Stimulated activated CD4-positive, alpha-beta T cell treated with anti-CD3 and anti-CD28 coated beads, Interleukin-1b, Interleukin-23, amount 100 ng/mL, for 24 hours (primary cell): ENCODE data around the gene NFATC3.
"Not testable (repeated sequence)": the region's sequence is repeated elsewhere in the genome, so short reads cannot be mapped to it uniquely, and the experiment has no call there.

Source experiments
- DNase-seq, 4 experiments: peaks; one replicate each; pipeline ENCODE4 v3.0.0-alpha.2; 2020; ENCODE audit warnings: low read depth in 4 of 4, low spot score in 1 of 4

NFATC3 gene

DNA sequence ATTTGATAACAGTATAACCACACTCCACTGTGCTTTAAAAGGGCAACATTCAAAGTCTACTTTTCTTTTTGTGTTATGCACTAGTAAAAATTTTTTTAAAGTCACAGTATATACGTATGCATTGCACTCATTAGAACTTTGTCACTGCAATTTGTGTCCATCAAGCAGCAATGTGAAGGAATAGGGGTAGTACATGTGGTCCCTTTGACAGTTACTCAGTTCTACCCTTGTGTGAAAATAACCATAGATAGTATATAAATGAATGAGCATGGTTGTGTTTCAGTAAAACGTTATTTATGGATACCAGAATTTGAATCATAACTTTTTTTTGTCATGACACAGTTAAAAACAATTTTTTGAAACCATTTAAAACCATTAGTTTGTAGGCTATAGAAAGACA is 30.7 kb downstream of the NFATC3 start:
- no peak for DNase-seq

DNA sequence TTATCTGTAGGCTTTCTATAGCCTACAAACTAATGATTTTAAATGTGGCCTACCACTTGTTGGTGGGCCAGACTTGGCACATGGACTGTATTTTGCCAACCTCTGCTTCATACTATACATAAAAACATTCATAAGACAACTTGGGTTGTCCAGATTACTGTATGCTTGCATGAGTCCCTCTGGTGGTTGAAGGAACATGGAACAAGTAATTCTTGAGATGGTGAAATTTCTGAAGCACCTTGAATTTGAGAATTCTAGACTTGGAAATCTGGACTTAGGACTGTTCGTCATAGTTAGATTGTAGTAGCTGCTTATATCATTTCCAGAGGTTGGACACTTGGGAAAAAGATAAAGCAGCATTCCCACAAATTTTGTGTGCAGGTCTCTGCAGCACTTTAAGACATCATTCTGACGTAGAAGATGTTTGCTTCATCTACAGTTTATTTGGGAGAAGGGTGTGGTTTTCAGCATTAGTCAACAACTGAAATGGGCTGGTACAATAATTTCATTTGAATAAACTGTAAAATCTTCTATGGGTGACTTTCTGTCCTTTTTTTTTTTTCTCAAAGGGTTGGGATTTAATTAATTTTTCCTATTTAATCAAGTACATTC is 31.2 kb downstream of the NFATC3 start:
- no peak for DNase-seq

DNA sequence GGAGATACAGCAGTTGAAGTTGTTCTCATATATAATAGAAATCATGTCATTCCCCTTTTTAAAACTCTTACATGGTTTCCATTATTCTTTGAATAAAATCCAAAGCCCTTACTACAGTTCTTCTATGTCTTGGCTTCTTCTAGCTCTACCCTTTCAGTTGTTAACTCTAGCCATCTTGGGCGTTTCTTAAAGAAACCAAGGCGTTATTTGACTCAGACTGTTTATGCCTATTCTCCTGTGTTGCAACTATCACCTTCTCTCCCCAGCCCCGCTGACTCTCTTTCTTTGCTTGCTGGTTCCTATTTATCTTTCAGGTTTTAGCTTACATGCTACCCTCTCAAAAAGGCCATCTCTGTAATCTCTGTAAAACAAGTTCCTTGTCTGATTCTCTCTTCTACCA is 32.7 kb downstream of the NFATC3 start:
- DNase-seq = no peak

DNA sequence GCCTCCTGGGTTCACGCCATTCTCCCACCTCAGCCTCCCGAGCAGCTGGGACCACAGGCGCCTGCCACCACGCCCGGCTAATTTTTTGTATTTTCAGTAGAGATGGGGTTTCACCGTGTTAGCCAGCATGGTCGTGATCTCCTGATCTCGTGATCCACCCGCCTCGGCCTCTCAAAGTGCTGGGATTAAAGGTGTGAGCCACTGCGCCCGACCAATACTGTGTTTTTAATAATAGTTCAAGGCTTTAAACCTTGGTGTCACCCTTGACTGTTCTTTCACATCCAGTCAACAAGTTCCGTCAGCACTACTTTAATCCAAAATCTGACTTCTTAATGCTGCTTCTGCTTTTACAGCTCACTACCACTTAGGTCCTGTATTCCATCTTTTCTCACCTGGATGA is 33.8 kb downstream of the NFATC3 start:
- not testable (repeated sequence) for DNase-seq

DNA sequence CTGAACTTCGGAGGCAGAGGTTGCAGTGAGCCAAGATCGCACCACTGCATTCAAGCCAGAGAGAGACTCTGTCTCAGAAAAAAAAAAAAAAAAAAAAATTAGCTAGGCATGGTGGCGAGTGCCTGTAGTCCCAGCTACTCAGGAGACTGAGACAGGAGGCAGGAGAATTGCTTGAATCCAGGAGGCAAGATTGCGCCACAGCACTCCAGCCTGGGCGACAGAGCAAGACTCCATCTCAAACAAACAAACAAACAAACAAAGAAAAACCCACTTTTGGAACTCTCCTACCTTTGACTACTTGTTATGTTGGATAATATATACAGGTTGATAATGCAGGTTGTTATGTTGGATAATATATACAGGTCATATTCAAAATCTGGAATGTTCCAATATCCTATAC is 35.3 kb downstream of the NFATC3 start:
- not testable (repeated sequence) for DNase-seq

DNA sequence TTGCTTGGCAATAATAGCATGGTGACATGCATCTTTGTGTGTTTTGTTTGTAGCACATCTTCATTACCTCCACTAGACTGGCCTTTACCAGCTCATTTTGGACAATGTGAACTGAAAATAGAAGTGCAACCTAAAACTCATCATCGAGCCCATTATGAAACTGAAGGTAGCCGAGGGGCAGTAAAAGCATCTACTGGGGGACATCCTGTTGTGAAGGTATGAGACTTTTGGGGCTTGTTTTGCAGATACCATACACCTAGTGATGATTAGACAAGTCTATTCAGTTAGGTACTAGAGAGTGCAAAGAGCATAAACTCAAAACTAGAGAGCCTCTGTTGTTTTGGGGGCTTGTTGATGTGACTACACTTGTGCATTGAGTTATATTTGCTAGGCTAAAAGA is 41.2 kb downstream of the NFATC3 start:
- DNase-seq = no peak

DNA sequence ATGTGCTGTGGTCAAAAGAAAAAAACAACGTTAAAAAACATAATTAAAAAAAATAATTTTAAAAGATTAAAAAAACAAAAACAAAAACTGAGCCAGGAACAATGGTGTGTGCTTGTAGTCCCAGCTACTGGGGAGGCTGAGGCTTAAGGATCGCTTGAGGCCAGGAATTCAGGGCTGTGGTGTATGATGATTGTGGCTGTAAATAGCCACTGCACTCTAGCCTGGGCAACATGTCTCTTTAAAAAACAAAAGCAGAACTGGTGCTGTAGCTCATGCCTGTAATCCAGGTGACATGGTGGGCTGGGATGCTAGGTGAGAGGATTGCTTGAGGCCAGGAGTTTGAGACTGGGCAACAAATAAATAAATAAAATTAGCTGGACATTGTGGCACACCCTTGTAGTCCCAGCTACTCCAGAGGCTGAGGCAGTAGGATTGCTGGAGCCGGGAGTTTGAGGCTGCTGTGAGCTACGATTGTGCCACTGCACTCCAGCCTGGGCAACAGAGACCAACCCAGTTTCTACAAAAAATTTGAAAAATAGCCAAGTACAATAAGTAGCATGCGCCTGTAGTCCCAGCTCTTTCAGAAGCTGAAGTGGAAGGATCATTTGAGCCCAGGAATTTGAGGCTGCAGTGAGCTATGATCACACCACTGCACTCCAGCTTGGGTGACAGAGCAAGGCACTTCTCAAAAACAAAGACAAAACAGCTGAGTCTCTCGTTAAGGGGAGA is 43.6 kb downstream of the NFATC3 start:
- no peak for DNase-seq

DNA sequence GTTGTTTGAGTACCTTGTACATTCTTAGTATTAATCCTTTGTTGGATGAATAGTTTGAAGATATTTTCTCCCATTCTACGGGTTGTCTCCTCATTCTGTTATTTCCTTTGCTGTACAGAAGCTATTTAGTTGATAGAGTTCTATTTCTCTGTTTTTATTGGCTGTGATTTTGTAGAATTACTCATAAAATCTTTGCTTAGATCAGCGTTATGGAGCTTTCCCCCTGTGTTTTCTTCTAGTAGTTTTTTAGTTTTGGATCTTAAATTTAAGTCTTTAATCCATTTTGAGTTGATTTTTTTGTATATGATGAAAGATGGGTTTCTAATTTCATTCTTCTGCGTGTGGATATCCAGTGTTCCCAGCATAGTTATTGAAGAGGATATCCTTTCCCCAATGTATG is 45.4 kb downstream of the NFATC3 start:
- DNase-seq = no peak

DNA sequence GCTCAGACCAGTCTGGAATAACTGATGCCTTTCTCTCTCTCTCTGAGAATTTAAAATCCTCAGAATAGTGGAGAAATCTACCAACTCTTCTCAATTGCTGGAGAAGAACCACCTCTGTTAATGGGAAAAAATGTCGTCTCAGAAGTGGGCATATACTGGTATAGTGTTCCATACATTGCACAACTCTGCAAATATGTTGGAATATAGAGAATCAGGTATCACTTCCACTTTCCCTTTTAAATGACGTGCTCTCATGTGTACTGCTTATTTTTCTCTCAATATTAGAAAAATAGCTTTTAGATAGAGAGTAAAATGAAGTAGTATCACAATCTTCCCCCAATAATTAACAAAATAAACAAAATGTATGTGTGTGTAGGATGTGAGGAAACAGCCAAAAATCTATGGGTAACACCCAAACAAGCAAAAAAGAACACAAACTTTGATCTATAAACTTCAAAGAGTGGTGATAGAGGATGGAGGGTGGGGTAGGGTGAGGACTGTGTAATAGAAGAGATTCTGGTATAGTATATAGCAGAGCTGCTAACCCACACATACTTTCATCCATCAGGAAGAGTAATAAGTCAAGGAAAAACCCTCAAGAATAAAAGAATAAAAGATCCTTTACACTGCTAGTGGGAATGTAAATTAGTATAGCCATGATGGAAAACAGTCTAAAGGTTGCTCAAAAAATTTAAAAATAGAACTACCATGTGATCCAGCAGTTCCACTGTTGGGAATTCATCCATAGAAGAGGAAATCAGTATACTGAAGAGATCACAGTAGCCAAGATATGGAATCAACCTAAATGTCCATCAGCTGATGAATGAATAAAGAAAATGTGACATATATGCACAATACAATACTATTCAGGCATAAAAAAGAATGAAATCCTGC is 46.9 kb downstream of the NFATC3 start:
- no peak for DNase-seq

DNA sequence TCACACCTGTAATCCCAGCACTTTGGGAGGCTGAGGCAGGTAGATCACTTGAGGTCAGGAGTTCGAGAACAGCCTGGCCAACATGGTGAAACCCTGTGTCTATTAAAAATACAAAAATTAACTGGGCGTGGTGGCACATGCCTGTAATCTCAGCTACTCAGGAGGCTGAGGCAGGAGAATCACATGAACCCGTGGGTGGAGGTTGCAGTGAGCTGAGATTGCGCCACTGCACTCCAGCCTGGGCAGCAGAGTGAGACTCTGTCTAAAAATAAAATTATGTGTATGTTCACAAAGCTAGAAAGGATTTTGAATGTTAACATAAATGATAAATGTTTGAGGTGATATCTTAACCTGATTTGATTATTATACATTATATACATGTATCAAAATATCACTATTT is 47.8 kb downstream of the NFATC3 start:
- not testable (repeated sequence) for DNase-seq

DNA sequence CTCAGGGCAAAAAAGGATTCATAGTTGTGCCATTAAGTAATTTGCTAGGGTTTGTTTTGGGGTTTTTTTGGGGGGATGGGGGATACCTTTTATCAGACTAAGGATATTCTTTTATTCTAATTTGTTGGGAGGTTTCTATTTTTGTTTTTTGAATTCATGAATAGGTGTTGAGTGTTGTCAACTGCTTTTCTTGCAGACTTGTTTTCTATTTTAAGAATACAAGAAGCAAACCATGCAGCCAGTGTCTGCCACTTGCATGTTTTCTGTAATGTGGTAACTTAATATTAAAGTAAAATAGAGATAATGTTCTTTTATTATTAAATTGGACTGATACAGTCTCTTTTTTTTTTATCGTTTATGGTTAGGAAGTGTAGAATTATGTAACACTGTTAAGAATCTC is 49.5 kb downstream of the NFATC3 start:
- no peak for DNase-seq

DNA sequence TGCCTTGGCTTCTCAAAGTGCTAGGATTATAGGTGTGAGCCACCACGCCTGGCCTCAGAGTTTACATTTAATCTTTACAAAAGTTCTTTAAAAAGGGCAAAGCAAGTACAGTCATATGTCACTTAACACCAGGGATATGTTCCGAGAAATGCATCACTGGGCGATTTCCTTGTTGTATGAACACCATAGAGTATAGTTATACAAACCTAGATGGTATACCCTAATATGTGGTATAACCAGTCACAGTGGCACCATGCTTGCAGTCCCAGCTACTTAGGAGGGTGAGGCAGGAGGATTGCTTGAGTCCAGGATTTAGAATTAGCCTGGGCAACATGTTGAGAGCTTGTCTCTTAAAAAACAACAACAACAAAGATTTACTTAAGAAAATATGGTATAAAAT is 51.3 kb downstream of the NFATC3 start:
- no peak for DNase-seq

DNA sequence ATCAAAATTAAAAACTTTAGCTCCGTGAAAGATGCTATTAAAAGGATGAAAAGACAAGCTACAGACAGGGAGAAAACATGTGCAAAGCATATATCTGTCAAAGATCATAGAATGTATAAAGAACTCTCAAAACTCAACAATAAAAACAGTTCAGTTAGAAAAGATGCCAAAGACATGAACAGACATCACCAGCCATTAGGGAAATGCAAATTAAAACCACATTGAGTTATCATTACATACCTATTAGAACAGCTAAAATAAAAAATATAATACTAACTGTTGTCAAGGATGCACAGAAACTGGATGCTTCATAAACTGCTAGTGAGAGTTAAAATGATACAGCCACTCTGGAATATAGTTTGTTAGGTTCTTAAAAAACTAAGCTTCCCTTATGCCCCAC is 58.8 kb downstream of the NFATC3 start:
- DNase-seq = no peak

DNA sequence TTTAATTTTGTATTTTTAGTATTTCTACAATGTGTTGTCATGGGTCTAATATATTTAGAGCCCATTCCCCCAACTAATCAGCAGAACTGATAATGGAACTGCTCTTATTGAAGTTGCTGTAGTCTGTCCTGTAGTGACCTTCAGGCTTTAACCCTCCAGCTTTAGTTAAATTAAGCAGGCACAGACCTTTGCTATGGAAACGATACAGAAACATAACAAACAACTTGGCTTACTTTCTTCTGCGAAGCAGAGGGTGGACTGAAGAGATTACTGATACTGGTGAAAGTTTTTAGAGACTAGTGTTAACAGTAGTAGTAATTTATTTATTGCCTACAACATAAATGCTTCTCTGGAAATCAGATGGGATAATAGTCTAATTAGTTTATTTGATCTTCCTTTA is 61.4 kb downstream of the NFATC3 start:
- no peak for DNase-seq

DNA sequence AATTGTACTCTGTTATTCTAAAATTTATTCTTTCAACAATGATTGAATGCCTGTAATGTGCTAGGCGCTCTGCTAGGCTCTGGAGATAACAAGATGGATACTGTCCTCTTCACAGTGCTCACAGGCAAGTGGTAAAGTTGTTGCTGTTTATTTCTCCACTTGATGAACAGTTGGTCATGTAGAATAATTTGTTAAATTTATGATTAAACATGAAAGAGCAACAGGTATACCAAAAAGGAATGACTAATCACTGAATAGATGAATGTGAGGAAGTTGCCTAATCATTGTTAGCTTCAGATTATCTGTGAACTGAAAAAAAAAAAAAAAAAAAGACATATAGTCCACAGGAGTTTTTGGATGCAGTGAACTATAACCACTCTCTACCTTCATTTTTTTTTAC is 62.3 kb downstream of the NFATC3 start:
- DNase-seq = no peak

DNA sequence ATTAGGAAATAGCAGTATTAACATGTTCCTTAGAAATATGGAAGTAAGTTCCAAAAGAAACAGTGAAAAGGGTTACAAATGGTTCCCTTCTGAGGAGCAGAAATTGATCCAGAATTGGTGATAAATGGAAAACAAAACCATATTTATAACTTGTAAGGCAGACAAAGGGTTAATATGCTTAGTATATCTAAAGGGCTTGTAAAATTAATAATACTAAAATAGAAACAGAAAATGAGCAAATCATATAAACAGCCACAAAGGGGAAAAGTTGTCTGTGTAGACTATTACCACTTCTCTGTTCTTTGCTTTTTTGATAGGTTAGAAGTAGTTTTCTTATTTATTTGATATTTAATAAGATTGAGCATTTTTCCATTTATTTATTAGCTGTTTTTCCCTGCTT is 64.4 kb downstream of the NFATC3 start:
- DNase-seq = no peak

DNA sequence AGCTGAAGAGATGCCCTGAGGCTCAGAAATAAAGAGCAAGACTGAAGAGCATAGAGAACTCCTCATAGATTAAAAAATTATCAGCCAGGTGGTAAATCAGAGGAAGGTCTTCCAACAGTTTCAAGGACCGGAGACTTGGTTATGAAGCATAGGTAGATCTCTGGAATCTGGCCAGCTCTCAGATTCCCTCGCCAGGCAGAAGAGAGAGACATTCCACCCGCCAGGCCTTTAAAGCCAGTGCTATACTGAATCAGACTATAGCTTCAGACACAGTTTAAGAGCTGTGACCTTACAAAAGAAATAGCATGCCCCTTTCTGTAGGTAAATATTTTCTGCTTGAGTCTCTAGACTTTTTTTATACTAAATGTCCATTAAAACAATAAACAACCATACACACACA is 70.3 kb downstream of the NFATC3 start:
- DNase-seq = no peak

DNA sequence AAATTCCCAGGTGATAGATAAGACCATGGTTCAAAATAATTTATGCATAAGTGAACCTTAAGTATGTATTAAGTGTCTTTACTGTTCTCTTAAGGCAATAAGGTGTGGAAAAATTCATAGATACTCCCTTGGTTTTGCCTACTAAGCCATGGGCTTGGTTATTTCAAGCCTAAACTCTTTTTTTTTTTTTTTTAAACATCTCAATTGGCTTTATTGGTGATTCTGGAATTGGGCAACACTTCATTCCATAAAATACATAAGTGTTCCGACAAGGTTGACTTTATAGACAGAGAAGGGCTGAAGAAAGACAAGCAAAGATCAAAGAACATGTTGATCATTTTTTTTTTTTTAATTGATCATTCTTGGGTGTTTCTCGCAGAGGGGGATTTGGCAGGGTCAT is 77.2 kb downstream of the NFATC3 start:
- DNase-seq = no peak

DNA sequence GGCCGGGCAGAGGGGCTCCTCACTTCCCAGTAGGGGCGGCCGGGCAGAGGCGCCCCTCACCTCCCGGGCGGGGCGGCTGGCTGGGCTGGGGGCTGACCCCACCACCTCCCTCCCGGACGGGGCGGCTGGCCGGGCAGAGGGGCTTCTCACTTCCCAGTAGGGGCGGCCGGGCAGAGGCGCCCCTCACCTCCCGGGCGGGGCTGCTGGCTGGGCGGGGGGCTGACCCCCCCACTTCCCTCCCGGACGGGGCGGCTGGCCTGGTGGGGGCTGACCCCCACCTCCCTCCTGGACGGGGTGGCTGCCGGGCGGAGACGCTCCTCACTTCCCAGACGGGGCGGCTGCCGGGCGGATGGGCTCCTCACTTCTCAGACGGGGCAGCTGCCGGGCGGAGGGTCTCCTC is 78.1 kb downstream of the NFATC3 start:
- DNase-seq = not testable (repeated sequence)

DNA sequence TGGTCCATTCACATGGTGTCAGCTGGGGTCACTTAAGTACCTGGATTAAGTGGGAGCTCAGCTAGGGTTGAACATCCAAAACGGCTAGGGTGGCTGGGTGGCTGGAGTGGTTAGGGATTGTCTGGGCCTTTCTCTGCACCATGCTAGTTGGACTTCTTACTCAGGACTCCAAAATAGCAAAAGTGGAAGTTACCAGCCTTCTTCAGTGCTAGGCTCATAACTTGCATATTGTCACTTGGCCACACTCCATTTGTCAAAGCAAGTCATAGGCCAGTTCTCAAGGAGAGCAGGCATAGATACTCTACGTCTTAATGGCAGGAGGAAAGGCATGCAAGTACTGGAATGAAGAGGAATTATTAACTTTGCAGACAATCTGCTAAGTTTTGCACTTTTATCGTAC is 81.1 kb downstream of the NFATC3 start:
- DNase-seq = no peak

DNA sequence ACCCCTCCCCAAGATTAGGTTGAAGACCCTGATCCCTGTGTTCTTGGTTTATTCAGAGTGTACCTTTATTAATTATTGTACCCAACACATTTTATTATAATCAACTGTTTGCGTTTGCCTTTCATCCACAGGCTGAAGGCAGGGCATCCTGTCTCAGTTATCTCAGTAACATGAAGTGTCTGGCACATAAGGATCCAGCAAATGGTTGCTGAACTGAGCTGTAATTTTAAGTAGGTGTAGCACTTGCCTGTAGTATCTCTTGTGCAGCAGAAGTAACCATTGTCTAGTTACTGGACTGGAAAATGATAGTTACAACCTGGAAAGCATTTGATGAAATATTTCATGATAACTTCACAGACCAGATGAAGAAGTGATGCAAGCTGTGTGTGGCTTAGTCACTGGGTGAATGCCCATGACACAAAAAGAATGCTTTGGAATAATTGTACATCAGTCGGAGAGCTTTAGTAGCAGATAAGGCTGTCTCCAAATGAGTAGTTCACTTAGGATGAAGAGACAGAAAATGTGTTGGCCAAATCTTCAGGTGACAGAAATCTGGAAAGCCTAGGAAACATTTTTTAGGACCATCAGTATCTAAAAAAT is 94.1 kb downstream of the NFATC3 start:
- DNase-seq = no peak

DNA sequence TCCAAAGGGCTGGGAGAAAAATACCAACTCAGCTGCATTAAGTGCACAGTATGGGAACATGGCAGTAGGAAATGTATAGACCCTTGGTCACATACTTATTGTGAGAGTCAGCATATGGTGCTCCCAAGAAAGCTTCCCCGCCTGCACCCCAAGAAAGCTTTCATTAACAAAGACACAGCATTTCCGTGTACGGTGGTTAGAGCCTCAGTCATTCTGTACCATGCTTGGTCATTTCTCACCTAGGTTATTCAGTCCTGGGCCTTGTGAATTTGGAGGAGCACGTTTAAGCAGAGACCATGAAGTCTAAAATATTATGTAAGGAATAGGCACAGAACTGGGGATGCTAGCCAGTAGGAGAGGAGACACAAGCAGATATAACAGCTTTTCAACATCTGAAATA is 94.7 kb downstream of the NFATC3 start:
- no peak for DNase-seq
